Measurements from ENCODE around the gene CCDC83.
"Not testable (repeated sequence)": the region's sequence is repeated elsewhere in the genome, so short reads cannot be mapped to it uniquely, and the experiment has no call there.

CCDC83 gene

DNA sequence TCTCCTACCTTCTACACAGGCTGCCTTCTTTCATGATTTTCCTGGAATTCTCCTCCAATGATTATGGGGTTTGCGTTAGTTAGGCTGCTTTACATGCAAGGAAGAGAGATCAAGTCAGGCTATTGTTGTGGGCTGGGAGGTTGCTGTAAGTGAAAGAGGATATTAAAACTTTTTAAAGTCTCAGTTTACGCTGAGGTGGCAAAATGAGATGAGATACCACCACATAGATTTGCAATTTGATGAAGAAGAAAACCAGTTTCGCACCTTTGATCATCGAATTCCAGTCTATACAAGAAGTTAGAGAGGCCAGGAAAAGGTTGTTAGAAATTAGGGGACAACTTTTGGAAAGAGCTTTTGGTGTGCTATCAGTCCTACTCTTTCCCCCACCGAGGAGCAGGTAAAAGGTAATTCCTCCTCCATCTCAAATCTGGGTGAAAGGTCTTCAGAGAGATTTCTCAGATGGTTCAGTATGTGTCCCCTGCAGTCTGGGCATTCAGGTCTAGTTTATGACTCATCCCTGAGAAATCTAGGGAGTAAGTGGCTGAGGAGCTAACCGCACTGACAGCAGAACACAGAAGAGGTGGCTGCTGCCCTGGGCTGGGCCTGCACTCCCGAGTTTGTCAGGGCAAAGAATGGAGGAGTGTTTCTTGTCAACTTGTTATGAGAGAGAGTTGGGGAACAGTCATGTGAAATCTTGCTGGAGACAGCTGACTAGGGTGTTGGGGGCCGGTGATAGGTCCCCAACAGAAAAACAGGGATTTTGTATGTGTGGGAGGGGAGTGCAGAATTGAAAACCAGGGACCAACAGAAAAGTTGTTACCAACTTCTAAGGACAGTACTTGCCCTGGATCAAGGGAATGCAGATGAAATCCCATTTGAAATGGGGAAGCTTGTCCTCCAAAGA is 34.7 kb downstream of the CCDC83 start:
- DNase-seq: no peak

DNA sequence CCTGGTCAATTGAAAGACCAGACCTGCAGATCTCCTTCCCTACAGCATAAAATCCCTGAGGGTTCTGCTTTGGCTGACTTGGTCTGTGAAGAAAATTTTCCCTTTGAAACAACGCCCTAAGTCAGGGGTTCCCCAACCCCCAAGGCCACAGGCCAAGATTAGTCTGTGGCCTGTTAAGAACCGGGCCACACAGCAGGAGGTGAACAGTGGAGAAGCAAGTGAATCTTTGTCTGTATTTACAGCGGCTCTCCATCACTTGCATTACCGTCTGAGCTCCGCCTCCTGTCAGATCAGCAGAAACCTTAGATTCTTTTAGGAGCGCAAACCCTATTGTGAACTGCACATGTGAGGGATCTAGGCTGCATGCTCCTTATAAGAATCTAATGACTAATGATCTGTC is 38.2 kb downstream of the CCDC83 start:
- no peak for DNase-seq

DNA sequence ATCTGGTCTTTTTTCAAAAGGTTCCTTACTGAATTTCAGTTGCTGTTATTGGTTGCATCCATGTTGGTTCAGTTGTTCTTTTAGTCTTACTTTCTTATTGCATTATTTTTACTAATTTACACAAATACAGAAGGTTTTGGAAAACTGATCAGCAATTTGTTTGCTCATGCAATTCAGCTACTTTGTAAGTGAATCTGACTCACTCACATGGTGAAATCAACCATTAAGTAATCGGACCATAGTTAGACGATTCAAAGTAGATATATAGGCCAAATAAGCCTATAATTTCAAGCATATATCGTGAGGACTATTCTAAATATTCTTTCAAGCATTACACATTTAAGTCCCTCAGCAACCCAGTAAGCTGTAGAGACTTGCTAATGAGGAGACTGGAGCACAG is 41.7 kb downstream of the CCDC83 start:
- no peak for DNase-seq

DNA sequence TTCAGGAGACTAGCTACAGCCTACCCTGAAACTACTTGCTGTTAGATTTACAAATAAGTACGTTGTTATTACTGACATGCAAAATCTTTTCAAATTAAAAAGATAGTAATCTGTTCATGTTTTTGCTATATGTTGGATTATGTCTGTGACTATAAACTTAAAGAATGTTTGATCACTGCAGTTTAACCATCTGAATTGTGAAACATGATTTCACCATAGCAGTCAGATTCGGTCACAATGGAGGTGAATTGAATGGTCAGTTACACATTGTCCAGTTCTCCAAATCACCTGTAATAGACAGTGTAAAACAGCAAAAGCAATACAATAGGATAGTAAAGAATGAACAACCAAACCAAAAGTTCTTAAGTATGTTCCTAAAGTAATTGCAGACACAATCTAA is 43.3 kb downstream of the CCDC83 start:
- DNase-seq: no peak

DNA sequence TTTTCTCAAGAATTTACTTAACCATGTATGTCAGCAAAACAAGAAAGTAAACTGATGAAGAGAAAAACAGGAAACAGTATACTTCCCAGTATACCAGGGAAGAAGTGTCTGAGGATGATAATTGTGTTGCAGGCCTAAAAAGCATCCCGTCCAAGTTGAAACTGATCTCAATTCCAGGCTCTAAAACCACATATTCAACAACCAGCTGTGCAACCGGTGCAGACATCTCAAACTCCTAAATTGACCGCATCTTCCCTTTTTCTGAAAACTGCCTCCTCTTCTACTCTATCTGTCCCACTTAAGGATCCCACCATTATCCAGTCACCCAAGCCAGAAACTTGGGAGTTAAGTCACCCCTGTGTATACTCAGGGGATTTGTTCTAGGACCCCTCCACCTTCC is 47.2 kb downstream of the CCDC83 start:
- no peak for DNase-seq

DNA sequence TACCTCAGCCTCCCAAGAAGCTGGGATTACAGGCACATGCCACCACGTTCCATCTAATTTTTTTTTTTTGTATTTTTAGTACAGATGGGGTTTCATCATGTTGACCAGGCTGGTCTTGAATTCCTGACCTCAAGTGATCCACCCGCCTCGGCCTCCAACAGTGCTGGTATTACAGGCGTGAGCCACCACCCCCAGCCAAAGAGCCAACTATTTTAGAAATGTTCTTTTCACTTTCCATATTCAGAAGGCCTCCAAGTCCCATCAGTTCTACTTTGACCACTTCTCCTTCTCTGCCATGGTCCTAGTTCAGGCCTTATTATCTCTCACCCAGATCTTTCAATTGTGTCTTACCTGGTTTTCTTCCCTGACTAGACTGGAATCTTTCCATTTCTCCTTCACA is 48.2 kb downstream of the CCDC83 start:
- no peak for DNase-seq

DNA sequence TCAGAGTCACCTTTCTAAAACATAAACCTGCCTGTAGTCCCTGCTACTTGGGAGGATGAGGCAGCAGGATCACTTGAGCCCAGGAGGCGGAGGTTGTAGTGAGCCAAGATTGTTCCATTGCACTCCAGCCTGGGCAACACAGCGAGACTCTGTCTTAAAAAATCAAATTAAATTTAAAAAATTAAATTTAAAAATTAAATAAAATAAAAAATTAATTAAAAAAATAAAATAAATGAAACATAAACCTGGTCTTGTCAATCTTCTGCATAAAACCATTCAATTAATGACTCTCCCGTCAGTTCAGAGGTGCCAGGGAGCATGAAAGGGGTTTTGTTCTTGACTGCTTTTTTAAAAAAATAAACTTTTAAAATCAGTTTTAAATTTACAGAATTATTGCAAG is 48.6 kb downstream of the CCDC83 start:
- DNase-seq: no peak

DNA sequence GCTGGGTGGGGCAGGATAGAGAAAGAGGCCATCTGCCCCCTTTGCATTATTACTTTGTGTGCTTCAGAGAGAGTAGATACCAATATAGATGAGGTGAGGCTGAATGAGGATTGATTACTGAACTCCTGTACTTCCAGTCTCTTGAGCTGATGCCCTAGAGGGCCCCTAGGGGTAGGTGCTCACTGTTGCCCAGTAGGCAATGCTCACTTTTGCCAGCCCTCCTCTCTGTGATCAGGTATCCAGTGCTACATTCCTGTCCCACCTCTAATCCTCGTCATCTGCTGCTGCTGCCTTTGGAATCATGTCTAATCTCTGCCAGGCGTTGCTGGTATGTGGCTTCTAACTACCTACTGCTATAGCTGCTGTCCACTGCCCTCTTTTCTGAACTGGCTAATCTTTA is 57.2 kb downstream of the CCDC83 start:
- DNase-seq: no peak

DNA sequence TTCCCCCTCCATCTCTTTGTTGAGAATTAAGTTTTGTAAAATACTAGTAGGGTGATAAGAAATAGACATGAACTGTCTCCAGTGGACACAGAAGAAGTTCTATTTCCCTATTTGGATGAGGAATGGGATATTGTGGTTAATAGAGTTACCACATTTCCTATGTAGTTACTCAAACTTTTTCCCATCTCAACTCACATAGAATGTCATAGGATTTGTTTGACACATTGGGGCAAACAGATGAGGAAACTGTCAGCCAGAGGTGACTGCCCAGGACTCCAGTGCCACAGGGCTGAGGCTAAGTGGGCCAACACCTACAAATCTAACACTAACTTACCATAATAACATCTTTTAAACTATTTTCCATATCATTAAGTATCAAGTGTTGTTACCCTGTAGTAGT is 58.3 kb downstream of the CCDC83 start:
- DNase-seq: no peak

DNA sequence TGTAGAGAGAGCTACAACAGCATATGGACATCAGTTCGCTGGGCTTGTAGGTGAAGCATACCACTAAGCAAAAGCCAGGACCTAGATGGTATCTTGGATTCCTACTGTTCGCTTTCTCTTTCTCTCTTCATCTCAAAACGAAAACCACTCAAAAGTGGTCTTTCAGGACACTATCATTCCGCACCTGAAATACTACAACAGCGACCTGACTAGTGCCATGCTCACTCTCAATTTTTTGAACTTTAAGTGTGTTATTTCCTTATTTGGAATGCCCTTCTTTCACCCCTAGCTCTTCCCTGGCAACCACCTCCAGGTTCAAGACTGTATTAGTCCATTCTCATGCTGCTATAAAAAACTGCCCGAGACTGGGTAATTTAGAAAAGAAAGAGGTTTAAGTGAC is 59.2 kb downstream of the CCDC83 start:
- no peak for DNase-seq

DNA sequence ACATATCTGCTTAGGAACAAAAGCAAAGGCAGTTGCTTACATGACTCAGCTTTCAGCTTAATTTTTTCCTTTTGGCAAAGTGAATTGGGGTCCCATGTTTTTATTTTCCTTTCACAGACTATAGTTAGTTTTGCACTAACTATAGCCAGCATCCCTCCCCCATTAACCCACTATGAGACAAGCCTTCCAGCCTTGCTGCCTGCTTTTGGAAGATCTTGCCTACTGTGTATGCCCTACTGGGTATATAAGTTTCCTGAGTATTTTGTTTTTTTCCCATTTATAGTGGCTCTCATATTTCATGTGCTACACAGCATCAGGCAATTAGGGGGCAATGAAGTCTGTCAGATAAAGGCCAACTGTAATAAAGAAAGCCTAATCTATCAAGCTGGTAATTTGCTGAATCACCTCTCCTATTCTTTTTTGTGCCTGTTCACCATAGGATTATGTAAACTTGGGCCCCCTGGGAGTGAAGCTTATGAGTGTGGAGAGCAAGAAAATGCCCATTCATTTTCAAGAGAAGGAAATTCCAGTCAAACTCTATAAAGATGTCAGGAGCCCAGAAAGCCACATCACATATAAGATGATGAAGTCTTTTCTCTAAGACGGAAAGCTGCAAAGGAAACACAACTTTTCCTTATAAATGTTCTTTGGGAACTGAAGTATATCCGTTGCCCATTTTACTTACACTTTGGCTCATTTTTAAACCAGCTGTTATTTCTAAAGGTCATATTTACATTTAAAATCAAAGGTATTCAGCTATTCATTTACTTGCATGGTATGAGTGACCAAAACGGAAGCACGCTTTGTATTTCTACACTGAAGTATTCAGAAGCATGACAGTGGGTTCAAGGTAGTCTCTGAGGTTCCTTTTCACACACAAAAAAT is 64.0 kb downstream of the CCDC83 start:
- DNase-seq: no peak

DNA sequence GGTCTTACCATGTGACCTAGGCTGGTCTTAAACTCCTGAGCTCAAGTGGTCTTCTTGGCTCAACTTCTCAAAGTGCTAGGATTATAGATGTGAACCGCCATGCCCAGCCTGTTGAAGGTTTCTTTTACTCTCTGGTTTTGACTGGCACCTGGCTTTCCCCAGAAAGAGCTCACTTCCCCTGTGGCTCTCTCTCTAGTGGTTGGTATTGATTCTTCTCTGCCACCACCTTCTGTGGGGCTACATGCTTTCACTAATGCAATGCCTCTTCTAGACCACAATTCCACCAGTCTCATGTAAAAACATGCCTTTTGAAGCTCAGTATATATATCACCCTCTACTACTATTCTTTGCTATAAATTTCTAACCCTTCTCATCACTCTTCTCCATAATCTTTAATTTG is 67.2 kb downstream of the CCDC83 start:
- no peak for DNase-seq

DNA sequence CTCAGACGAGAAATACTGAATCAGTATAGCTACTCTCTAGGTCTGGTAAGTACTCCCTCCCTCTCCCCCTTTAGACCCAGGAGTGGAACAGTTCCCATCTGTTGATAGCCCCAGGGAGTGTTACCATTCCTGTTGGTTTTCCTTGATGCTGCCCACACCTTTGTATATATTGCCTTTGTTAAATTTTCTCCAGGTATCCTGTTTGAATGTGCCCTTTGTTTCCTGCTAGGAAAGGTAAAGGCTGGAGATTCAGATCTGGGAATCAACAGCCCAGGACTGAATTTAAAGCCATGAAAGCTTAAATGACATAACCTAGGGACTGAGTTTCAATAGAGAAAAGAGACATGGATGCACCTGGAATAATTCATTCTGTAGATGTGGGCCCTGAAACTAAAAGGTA is 68.3 kb downstream of the CCDC83 start:
- no peak for DNase-seq

DNA sequence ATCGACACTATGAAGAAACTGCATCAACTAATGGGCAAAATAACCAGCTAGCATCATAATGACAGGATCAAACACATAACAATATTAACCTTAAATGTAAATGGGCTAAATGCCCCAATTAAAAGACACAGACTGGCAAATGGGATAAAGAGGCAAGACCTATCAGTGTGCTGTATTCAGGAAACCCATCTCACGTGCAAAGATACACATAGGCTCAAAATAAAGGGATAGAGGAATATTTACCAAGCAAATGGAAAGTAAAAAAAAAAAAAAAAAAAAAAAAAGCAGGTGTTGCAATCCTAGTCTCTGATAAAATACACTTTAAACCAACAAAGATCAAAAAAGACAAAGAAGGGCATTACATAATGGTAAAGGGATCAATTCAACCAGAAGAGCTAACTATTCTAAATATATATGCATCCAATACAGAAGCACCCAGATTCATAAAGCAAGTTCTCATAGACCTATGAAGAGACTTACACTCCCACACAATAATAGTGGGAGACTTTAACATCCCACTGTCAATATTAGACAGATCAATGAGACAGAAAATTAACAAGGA is 71.6 kb downstream of the CCDC83 start:
- DNase-seq: not testable (repeated sequence)

DNA sequence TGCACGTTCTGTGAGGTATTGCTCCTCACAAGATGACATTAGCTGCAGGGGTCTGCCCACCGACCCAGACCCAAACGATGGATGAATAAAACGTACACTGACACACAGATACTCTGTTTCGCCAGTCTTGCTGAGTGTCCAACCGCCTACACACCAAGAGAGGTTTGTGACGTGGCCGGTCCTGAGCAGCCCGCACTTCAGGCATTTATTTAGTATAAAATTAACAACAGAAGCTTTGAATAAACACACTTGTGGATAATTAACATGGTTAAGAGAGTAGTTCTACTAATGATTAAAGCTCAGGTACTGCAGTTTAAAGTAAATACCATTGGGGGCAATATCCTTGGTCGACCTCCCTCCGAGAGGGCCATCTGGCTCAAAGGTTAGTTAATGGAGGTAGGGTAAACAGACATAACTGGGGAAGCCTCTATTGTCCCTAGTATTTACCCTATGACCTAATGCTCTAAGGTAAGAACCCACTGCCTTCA is 75.7 kb downstream of the CCDC83 start:
- DNase-seq: no peak

DNA sequence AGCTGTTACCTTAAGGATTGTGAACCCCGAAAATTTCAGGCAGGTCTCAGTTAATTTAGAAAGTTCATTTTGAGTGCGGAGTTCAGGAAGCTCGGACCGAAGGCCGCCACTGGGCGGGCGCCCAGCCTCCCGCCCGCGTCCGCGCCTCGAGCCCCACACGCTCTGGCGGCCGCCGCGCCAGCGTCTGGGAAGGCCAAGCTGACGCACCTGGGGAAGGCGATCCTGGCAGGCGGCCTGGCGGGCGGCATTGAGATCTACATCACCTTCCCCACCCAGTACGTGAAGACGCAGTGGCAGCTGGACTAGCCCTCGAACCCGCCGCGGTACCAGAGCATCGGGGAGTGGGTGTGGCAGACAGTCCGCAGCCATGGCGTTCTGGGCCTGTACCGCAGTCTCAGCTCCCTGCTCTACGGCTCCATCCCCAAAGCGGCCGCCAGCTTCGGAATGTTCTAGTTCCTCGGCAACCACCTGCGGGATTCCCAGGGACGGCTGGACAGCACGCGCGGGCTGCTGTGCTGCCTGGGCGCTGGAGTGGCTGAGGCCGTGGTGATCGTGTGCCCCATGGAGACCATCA is 79.5 kb downstream of the CCDC83 start:
- DNase-seq: no peak

DNA sequence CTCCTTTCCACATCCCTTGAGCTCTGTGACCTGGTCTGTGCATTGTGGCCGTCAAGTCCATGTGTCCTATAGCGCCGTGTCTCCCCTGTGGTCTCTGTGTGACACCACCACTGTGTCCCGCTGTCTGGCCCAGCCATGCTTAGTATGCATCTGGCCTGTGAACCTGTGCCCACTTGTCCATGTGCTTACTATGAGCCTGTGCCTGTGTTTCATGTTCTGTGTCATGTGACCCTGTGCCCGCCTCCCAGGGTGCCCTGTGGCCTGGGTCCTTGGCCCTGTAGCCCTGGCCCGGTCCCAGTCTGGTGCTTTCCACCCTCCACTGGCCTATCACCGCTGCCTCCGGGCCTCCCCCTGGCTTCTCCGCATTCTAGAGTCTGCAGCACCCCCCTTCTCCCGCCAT is 80.6 kb downstream of the CCDC83 start:
- no peak for DNase-seq

DNA sequence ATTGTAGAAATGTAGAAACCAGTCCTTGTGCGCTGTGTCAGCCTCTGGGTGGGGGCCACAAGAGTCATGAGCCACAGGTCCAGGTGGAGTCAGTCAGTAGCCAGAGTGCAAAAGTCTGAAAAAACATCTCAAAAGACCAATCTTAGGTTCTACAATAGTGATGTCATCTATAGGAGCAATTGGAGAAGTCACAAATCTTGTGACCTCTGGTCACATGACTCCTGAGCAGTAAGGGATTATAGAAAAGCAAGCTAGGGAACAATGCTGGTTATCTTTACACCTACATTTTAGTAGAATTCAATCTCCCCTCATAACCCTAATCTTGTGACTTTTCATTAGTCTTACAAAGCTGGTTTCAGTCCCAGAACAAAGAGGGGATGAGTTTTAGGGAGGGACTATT is 82.7 kb downstream of the CCDC83 start:
- no peak for DNase-seq

DNA sequence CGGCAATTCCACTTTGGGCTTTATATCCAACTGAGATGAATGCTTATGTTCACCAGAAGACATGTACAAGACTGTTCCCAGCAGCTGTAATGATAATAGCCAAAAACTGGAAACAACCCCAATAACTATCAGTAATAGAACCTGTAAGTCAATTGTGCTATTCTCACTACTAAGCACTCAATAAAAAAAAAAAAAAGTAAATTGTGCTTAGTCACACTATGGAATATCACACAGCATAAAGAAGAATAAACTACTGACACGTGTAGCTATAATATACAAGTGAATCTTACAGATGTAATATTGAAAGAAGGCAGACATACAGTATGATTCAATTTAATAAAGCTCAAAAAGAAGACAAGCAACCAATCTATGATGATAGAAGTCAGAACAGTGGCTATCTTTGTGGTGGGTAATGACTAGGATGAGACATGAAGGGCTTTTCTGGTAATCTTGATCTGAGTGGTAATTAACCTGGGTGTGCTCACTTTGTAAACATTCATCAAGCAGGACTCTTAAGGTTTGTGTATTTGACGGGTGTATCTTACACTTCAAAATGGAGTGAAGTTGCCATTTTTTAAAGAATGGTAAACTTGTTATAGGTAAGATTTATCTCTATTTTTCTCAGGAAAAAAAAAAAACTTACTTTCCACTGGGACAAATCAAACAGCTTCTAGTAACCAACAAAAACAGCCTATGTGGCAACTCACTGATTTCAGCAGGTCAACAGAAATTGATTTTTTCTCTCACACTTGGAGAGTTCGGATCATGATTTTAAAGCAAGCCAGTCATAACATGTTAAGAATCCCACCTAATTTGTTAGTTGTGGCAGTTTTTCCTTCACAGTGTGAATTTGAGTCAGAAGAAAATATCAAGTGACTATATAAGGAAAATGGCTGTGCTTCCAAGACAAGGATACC is 84.2 kb downstream of the CCDC83 start:
- no peak for DNase-seq

DNA sequence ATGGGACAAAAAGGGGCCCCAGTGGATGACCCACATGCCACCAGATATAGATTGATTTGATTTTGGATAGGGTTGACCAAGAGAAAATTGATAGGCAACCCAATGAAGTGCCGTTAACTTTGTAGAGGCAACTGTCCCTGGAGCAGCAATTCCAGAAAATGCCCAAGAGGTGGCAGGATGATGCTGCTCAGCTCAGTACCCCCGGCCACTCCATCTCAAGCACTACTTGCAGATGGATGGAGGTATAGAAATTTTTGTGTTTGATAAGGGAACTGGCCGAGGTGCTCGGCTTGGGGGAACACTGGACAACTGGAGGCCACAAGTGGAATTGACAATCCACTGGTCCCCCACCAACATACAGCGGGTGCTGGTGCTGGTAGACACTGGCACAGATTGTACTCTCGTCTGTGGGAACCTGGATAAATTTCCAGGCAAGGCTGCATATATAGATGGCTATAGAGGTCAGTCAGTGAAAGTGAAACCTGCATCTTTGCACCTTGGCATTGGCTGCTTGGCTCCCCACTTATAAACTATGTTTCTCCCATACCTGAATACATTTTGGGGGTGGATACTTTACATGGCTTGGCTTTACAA is 86.3 kb downstream of the CCDC83 start:
- DNase-seq: peak; percentile 54

DNA sequence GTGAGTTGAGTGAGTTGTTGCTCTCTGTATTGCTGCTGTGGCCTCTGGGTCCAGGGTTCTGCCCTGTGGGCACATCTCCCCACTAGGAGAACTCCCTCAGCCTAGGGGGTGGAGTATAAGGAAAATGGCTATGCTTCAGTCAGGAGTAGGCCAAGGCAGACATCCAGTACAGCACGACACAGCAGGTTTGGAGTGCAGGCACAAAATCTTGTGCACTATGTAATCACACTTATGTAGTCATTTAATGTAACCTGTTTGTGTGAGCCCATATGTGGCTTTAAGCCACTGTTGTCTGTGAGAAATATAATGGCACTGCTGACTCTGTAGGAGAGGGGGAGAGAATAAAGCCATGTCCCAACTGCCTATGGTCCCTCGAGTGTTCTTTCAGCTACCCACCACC is 90.1 kb downstream of the CCDC83 start:
- DNase-seq: no peak

DNA sequence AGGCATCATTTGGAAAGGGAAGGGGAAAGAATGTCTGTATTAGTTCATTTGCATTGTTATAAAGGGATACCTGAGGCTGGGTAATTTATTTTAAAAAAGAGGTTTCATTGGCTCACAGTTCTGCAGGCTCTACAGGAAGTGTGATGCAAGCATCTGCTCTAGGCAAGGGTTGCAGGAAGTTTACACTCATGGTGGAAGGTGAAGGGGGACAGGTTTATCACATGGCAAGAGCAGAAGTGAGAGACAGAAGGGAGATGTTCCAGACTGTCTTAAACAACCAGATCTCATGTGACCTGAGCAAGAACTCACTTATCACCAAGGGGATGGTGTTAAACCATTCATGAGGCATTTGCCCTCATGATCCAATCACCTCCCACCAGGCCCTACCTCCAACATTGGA is 90.6 kb downstream of the CCDC83 start:
- DNase-seq: no peak
